Psoas muscle (tissue), 8 donors: Measurements from ENCODE around the gene HPS4. TPM values are rescaled to one million over a fixed set of nuclear protein-coding genes. Genes with fewer than 3 reads are reported as not detected.
A peak's percentile ranks its signal among the peaks of the same experiment; 100 is the strongest.

ENCODE experiments used
- ATAC-seq, 4 donors: fragments of 200-7000 bp; cut with Tn5 transposase; one replicate each; pipeline ENCODE4 v1.9.1; 2020; ENCODE audit warnings: moderate library complexity in 3 of 4, mild to moderate bottlenecking in 2 of 4
- DNase-seq, 2 donors: peaks; one replicate each; pipeline ENCODE4 v3.0.0-alpha.2; 2020
- H3K27ac ChIP-seq: fragments of 200-600 bp; one replicate; pipeline ENCODE4 v1.8.0; 2022
- H3K27me3 ChIP-seq, 3 donors: fragments of 200-600 bp in 1 of 3; one replicate each; pipeline versions ENCODE4 v1.6.1 to v1.8.0; 2013 to 2022; ENCODE audit warnings: low read length in 2 of 3, mild to moderate bottlenecking in 2 of 3, moderate library complexity in 1 of 3; ENCODE audit not compliant: insufficient read depth in 3 of 3
- H3K36me3 ChIP-seq, 2 donors: fragments of 200-600 bp in 1 of 2; one replicate each; pipeline versions ENCODE4 v1.6.1 to v1.8.0; 2013 to 2022; ENCODE audit warnings: low read depth in 1 of 2, mild to moderate bottlenecking in 1 of 2, moderate library complexity in 1 of 2; ENCODE audit not compliant: insufficient read depth in 1 of 2
- H3K4me1 ChIP-seq: fragments of 200-600 bp; one replicate; pipeline ENCODE4 v1.8.0; 2022
- H3K4me3 ChIP-seq: fragments of 200-600 bp; one replicate; pipeline ENCODE4 v1.8.0; 2022; ENCODE audit warnings: mild to moderate bottlenecking
- H3K9me3 ChIP-seq: fragments of 200-600 bp; one replicate; pipeline ENCODE4 v1.8.0; 2022
- WGBS, 3 donors: extraction: QIAGEN DNeasy Blood & Tissue Kit; methylation state at CpG; one replicate each; pipeline versions ENCODE4 v1.1.6 to v1.1.7; 2013; 5-methylcytosine and 5-hydroxymethylcytosine counted together
- intact Hi-C, 2 donors: fragments of 100-400 bp; cut with DNase I; formaldehyde crosslinking; loops; one replicate each; pipeline versions ENCODE4 v1.11.0 to v1.14.2; 2022
- polyA plus RNA-seq, 3 donors: library from polyadenylated mRNA; stranded (reverse); fragments of 200-250 nt; gene quantifications; one replicate each; pipeline ENCODE4 v1.2.3, GENCODE V29; 2013
- total RNA-seq, 4 donors: library from RNA; stranded (reverse); fragmentation: NEBNext Ultra II Directional in 2 of 4; extraction: Animal tissue kit (Norgen Biotek cat#: 25700) in 2 of 4; gene quantifications; one replicate each; pipeline versions ENCODE4 v1.2.1 to v1.2.4, GENCODE V29; 2021 to 2023
- TF ChIP-seq, protein P1 (sequence below): fragments of 200-600 bp; IDR thresholded peaks from one replicate; pipeline ENCODE4 v1.8.0; 2022; ENCODE audit warnings: antibody characterized with exemption
- donor health status: healthy with polysubstance abuse.
- donor health status: DM: no; HTN: no; CAD: no; lungs with moderate emphysema.
- donor health status: Bipolar disorder and iron deficiency.
- donor health status: healthy.
- donor health status: DM: yes; HTN: yes; CAD: no.
- donor health status: DM: no; HTN: no; CAD: no.
- donor health status: DM: no; HTN: no; CAD: no.
- donor health status: DM: yes; HTN: yes; CAD: no.

The HPS4 gene
- total and polyA plus RNA-seq, 7 donors = 5.8 to 13.9 (median 10.1) TPM

DNA sequence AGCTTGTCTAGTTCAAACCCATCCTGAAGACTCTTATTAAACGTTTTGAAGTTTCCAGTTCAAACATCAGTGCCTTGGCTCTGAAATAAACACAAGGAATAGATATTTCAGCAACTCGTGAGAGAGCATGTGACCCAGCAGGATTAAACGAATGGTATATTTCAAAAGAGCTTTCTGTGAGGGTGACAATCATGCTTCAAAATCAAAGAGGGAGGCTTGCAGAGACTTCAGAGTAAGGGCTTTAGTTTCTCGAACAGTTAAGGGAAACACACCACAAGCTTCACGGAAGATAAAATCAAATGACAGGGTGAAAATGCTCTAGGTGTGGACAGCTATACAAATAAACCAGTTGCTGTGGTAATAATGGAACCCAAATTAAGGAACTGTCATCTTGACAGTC lies 1.4 kb downstream of the HPS4 start:
- no peak for ATAC-seq

DNA sequence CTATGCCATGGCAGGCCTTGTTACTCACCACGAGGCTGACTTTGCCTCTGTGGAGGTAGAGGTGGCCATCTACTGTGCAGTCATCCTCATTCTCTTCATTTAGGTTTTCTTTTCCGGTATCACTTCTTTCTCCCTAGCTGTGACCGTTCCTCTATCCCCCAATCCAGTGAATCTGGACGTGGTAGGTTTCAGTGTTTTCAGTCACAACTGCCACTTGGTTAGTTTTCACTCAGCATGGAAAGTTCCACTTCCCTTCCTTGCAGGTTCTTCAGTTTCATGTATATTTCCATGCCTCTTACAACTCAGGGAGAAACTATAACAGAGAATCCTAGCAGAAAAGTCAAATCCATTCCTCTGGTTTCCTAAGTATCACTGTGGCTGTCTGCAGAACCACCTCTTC lies 1.9 kb downstream of the HPS4 start:
- Histone ChIP-seq H3K36me3 (peaks cover 12 to 58% of the 10 kb centered on the region in 2 donors), H3K27me3 (no peaks in the 10 kb centered on the region), H3K27ac (peak overlapping the region; percentile 100), H3K4me3 (peak overlapping the region; percentile 99), H3K9me3 (no peaks in the 10 kb centered on the region), H3K4me1 (peaks cover 60% of the 10 kb centered on the region)
- DNase-seq (no peak), ATAC-seq (no peak)
- intact Hi-C loops = loop anchor here in 1 of 2 donors (5.0 kb wide), 1 partner anchor 106 kb away; no protein-coding TSS in a partner anchor
- WGBS, 3 donors = 74 to 85% (median 77%) methylated on average over 4 of the region's 4 CpGs
- TF ChIP-seq, protein P1, sequence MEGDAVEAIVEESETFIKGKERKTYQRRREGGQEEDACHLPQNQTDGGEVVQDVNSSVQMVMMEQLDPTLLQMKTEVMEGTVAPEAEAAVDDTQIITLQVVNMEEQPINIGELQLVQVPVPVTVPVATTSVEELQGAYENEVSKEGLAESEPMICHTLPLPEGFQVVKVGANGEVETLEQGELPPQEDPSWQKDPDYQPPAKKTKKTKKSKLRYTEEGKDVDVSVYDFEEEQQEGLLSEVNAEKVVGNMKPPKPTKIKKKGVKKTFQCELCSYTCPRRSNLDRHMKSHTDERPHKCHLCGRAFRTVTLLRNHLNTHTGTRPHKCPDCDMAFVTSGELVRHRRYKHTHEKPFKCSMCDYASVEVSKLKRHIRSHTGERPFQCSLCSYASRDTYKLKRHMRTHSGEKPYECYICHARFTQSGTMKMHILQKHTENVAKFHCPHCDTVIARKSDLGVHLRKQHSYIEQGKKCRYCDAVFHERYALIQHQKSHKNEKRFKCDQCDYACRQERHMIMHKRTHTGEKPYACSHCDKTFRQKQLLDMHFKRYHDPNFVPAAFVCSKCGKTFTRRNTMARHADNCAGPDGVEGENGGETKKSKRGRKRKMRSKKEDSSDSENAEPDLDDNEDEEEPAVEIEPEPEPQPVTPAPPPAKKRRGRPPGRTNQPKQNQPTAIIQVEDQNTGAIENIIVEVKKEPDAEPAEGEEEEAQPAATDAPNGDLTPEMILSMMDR = no peak

More for the DNA sequence above, 1.4 kb downstream of the HPS4 start:
- Histone ChIP-seq H3K9me3 (no peaks in the 10 kb centered on the region), H3K36me3 (peaks cover 9 to 58% of the 10 kb centered on the region in 2 donors), H3K4me3 (peak overlapping the region; percentile 99), H3K4me1 (peaks cover 60% of the 10 kb centered on the region), H3K27me3 (no peaks in the 10 kb centered on the region), H3K27ac (peak overlapping the region; percentile 100)
- 50 to 70% (median 52%) methylated on average over 5 of the region's 5 CpGs for WGBS, 3 donors
- TF ChIP-seq, protein P1 = no peak
- no peak for DNase-seq
- intact Hi-C loops = loop anchor here in 1 of 2 donors (5.0 kb wide), 1 partner anchor 105 kb away; no protein-coding TSS in a partner anchor

DNA sequence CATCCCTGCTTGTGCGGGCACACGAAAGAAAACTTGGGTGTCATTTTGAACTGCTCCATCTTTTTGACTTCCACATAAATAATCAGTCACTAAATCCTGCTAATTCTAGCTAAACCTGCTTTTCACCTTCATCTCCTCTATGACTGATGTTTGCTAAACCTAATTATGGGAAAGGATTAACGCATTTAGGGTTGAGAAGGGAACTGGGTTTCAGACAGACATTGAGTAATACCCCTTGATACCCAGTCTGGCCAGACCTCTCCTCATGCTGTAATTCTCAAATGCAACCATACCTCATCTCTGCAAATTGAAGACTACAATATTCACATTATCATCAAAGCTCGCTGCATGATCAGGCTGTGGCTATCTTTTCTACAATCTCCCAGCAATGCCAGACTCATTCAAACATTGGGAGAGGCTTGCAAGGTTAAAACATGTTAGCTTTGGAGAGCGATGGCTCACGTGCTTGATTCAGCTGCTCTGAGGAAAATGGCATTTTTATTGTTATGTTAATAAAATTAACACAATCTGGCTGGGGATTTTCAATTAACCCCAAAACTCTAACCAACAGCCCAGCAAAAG lies 2.4 kb downstream of the HPS4 start:
- DNase-seq = no peak
- TF ChIP-seq, protein P1 = no peak
- no peaks in the 10 kb centered on the region for H3K9me3 ChIP-seq
- H3K4me3 ChIP-seq = peak overlapping the region; percentile 99
- WGBS, 3 donors = 75 to 79% (median 75%) methylated on average over 6 of the region's 6 CpGs
- H3K36me3 ChIP-seq = peaks cover 12 to 58% of the 10 kb centered on the region in 2 donors
- ATAC-seq = no peak
- intact Hi-C loops = loop anchor here in 1 of 2 donors (5.0 kb wide), 1 partner anchor 106 kb away; no protein-coding TSS in a partner anchor
- peak overlapping the region; percentile 100 for H3K27ac ChIP-seq
- no peaks in the 10 kb centered on the region for H3K27me3 ChIP-seq
- H3K4me1 ChIP-seq = peaks cover 60% of the 10 kb centered on the region

DNA sequence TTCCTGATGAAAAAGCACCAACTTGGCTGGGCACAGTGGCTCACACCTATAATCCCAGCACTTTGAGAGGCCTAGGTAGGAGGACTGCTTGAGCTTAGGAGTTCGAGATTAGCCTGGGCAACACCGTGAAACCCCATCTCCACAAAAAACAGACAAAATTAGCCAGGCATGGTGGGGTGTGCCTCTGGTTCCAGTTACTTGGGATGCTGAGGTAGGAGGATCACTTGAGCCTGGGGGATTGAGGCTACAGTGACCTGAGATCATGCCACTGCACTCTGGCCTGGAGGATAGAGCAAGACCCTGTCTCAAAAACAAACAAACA lies 3.0 kb downstream of the HPS4 start:
- TF ChIP-seq, protein P1 = no peak
- WGBS, 3 donors = 67 to 78% (median 75%) methylated on average over 2 of the region's 2 CpGs
- no peaks in the 10 kb centered on the region for H3K27me3 ChIP-seq
- H3K36me3 ChIP-seq = peaks cover 8 to 58% of the 10 kb centered on the region in 2 donors
- ATAC-seq (no peak), DNase-seq (no peak)
- H3K4me1 ChIP-seq = peaks cover 55% of the 10 kb centered on the region
- H3K4me3 ChIP-seq = peak overlapping the region; percentile 99
- H3K27ac ChIP-seq = peak overlapping the region; percentile 63
- H3K9me3 ChIP-seq = no peaks in the 10 kb centered on the region
- intact Hi-C loops = loop anchor here in 1 of 2 donors (5.0 kb wide), 1 partner anchor 107 kb away; no protein-coding TSS in a partner anchor
